Testis (tissue), 5 donors: ENCODE measurements around the gene LIG3. TPM values are rescaled to one million over a fixed set of nuclear protein-coding genes. Genes with fewer than 3 reads are reported as not detected.
A peak's percentile ranks its signal among the peaks of the same experiment; 100 is the strongest.
"Not testable (repeated sequence)": the region's sequence is repeated elsewhere in the genome, so short reads cannot be mapped to it uniquely, and the experiment has no call there.

Experiments used
- DNase-seq: peaks from one replicate; pipeline ENCODE4 v3.0.0-alpha.2; 2019
- H3K27ac ChIP-seq, 2 donors: fragments of 200-600 bp; sonication (generic); one replicate each; pipeline ENCODE4 v1.5.1; 2019
- H3K27me3 ChIP-seq: fragments of 200-600 bp; sonication (generic); one replicate; pipeline ENCODE4 v1.5.1; 2019
- H3K36me3 ChIP-seq: fragments of 200-600 bp; sonication (generic); one replicate; pipeline ENCODE4 v1.5.1; 2017; ENCODE audit warnings: low read depth; ENCODE audit errors: missing control alignments
- H3K4me1 ChIP-seq: fragments of 200-600 bp; sonication (generic); one replicate; pipeline ENCODE4 v1.5.1; 2019
- H3K4me3 ChIP-seq, 2 donors: fragments of 200-600 bp; sonication (generic); one replicate each; pipeline ENCODE4 v1.5.1; 2017 to 2019
- H3K9me3 ChIP-seq: fragments of 200-600 bp; sonication (generic); one replicate; pipeline ENCODE4 v1.5.1; 2017
- CTCF ChIP-seq, 3 experiments: fragments of 450-650 bp in 2 of 3; fragments of 200-600 bp in 1 of 3; sonication (generic) in 1 of 3; IDR thresholded peaks; one replicate each; pipeline ENCODE4 v1.5.1; 2016 to 2019; ENCODE audit warnings: antibody characterized with exemption in 3 of 3, mild to moderate bottlenecking in 2 of 3, moderate library complexity in 1 of 3
- POLR2A ChIP-seq: fragments of 450-650 bp; IDR thresholded peaks from one replicate; pipeline ENCODE4 v1.6.1; 2017; ENCODE audit warnings: antibody characterized with exemption, mild to moderate bottlenecking, moderate library complexity
- WGBS, 2 donors: methylation state at CpG; one replicate each; pipeline ENCODE4 v1.1.5; 2018; 5-methylcytosine and 5-hydroxymethylcytosine counted together
- intact Hi-C: fragments of 100-400 bp; cut with DNase I; formaldehyde crosslinking; loops from one replicate; pipeline ENCODE4 v1.15.1; 2023; ENCODE audit warnings: low total_unique reads
- long read RNA-seq, 2 donors: transcript quantifications; one replicate each; lab custom pipeline, GENCODE V29; 2026
- polyA plus RNA-seq: library from polyadenylated mRNA; stranded (reverse); fragments of 350-450 nt; fragmentation: Illumina TruSeq; extraction: RNeasy Lipid Tissue Mini Kit (QIAGEN cat#74804); gene quantifications from one replicate; pipeline ENCODE4 v1.2.3, GENCODE V29; 2014; ENCODE audit warnings: low read depth, low replicate concordance; ENCODE audit not compliant: insufficient read depth
- total RNA-seq, 2 donors: library from RNA; depleted of rRNA; stranded (reverse); fragments of >200 nt; gene quantifications; one replicate each; pipeline ENCODE4 v1.2.3, GENCODE V29; 2016

Gene LIG3
- 10 to 100 TPM; 66.7 to 70.9 TPM for total RNA-seq
- polyA plus RNA-seq: 54.4 TPM
- long read RNA-seq, donor 1, partial matches to known transcripts: 34 of 35 reads
- long read RNA-seq, donor 1, other reads (novel, unspliced or antisense): 0 of 35 reads
- long read RNA-seq, donor 2, partial matches to known transcripts: 0 of 2 reads
- long read RNA-seq, donor 2, other reads (novel, unspliced or antisense): 0 of 2 reads

GRCh38 chr17:34980353-34980680 lies at the start of gene LIG3:
LIG3 (plus strand) TSS chr17:34980512; CDS start chr17:34983006, 2,494 bp downstream.
- intact Hi-C loops: no loop called here
- Histone ChIP-seq H3K4me1 (peaks cover 11% of the 10 kb centered on the region), H3K9me3 (no peaks in the 10 kb centered on the region)

GRCh38 chr17:34950780-34951179 lies 29.5 kb upstream of the LIG3 start:
- H3K27me3 ChIP-seq, DNase-seq, H3K27ac ChIP-seq, H3K9me3 ChIP-seq, intact Hi-C loops, H3K4me1 ChIP-seq, H3K36me3 ChIP-seq, H3K4me3 ChIP-seq: not testable (repeated sequence)
- 80 to 99% methylated on average over 4 of the region's 4 CpGs for WGBS, 2 donors

More at GRCh38 chr17:34980353-34980680, at the start of gene LIG3:
- TF ChIP-seq CTCF (IDR thresholded peaks at IDR 0.05) (no peak), POLR2A (no peak)
- peak within 1 kb of the TSS; percentile 87 to 89 for H3K4me3 ChIP-seq
- no peaks in the 10 kb centered on the region for H3K27me3 ChIP-seq
- DNase-seq: peak; percentile 94
- peak within 1 kb of the TSS; percentile 98 to 99 for H3K27ac ChIP-seq
- H3K36me3 ChIP-seq: no peaks in the 10 kb centered on the region
- WGBS, 2 donors: 0% methylated on average over 4 to 30 of the region's 39 CpGs

- no peaks in the 10 kb centered on the region for H3K27me3 ChIP-seq
Measured at GRCh38 chr17:34958438-34958837, 21.9 kb upstream of the LIG3 start.

GRCh38 chr17:34961093-34961911 lies 19.0 kb upstream of the LIG3 start, which contains the start of the genes CCT6B and ZNF830:
CCT6B (minus strand) TSS chr17:34961460; CDS start chr17:34961393, 67 bp downstream.
ZNF830 (plus strand) TSS chr17:34961540; CDS start chr17:34961567, 27 bp downstream.
- H3K36me3 ChIP-seq: no peaks in the 10 kb centered on the region
- H3K4me1 ChIP-seq: peaks cover 16% of the 10 kb centered on the region
- H3K27me3 ChIP-seq: no peaks in the 10 kb centered on the region
- WGBS, 2 donors: 0 to 1% methylated on average over 45 to 65 of the region's 65 CpGs
- peak; percentile 97 for DNase-seq
- intact Hi-C loops: no loop called here
- H3K9me3 ChIP-seq: no peaks in the 10 kb centered on the region
- TF ChIP-seq CTCF (IDR thresholded peaks at IDR 0.05) (peak in 1 of 3 experiments; percentile 8), POLR2A (no peak)
- peak within 1 kb of the TSS; percentile 96 to 97 for H3K27ac ChIP-seq
- H3K4me3 ChIP-seq: peak within 1 kb of the TSS; percentile 95 to 98

More at GRCh38 chr17:34958438-34958837, 21.9 kb upstream of the LIG3 start:
- no peak for TF ChIP-seq POLR2A
- no peak for TF ChIP-seq CTCF (IDR thresholded peaks at IDR 0.05)
- H3K4me3 ChIP-seq: no peak overlapping the region
- no peak overlapping the region for H3K27ac ChIP-seq
- DNase-seq: no peak
- H3K36me3 ChIP-seq: no peaks in the 10 kb centered on the region
- 60 to 84% methylated on average over 1 of the region's 1 CpG for WGBS, 2 donors
- no peaks in the 10 kb centered on the region for H3K9me3 ChIP-seq
- H3K4me1 ChIP-seq: peaks cover 16% of the 10 kb centered on the region
- intact Hi-C loops: no loop called here

GRCh38 chr17:34974179-34974578 lies 6.1 kb upstream of the LIG3 start:
- no peak overlapping the region for H3K27ac ChIP-seq
- intact Hi-C loops: no loop called here
- TF ChIP-seq CTCF (IDR thresholded peaks at IDR 0.05): no peak
- TF ChIP-seq POLR2A: no peak
- H3K9me3 ChIP-seq: no peaks in the 10 kb centered on the region
- H3K4me1 ChIP-seq: no peaks in the 10 kb centered on the region
- H3K36me3 ChIP-seq: no peaks in the 10 kb centered on the region
- no peak overlapping the region for H3K4me3 ChIP-seq
- WGBS, 2 donors: 34 to 56% methylated on average over 2 of the region's 2 CpGs
- no peak for DNase-seq
- no peaks in the 10 kb centered on the region for H3K27me3 ChIP-seq
